Stimulated activated CD8-positive, alpha-beta memory T cell treated with anti-CD3 and anti-CD28 coated beads, Interleukin-4, amount 100 ng/mL, for 24 hours (primary cell): Measurements from ENCODE around the gene PCMTD2.
"Not testable (repeated sequence)": the region's sequence is repeated elsewhere in the genome, so short reads cannot be mapped to it uniquely, and the experiment has no call there.

ENCODE experiments used
- DNase-seq: peaks from one replicate; pipeline ENCODE4 v3.0.0-alpha.2; 2020; ENCODE audit warnings: low read depth

PCMTD2 gene

DNA sequence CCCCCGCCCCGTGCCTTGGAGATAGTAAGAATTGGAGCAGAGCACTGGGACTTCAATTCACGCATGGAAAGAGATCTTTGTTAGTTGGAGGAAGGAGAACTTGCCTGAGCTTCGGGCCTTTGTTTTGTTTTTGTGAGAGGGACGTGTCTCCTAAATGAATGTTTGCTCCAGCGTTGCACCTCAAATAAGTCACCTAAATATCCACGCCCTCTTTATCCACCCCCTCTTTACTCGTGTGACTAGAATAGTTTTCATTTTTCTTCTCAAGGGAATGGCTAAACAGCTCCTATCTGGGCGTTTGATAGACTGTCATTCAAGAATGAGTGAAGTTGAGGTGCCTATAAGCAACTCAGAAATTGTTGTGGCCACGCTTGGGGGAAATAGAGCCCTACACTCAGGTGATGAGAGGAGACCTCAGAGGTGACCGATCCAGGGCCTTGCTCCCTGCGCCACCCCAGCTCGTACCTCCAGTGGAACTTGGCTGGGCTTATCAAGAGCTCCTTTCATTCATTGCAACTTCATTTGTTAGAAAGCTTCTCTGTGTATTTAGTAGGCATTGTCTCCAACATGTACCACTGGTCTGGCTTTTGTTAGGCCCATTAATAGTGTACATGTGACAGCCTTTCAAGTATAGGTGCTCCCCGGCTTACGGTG, 861 bp downstream of the PCMTD2 start:
- no peak for DNase-seq

DNA sequence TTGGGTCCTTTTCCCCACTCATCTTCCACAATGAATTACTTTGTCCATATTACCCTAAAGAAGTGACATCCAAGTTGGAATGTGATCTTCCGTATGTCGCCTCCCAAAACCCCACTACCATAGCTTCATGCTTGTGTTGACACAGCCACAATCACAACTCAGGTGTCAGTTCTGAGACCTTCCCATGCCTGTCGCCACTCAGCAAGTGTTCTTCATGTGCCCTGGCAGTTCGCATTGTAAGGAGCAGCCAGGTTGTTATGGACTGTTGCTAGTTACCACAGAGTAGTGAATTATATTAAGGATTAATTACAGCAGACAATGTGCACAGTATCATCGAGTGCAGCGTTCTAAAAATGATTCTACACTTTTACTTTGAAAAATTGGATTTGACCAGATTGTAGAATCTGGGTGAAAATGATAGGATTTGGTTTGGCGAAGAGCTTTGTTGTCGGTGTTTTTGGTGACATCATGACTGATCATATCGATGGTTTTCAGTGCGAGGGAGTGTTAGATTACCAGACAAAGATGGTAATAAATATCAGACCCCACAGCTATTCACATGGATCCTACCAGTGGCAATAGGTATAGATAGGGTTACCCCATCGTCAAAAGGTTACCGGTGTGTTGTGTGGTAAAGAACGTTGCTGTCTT, 1.7 kb downstream of the PCMTD2 start:
- no peak for DNase-seq

DNA sequence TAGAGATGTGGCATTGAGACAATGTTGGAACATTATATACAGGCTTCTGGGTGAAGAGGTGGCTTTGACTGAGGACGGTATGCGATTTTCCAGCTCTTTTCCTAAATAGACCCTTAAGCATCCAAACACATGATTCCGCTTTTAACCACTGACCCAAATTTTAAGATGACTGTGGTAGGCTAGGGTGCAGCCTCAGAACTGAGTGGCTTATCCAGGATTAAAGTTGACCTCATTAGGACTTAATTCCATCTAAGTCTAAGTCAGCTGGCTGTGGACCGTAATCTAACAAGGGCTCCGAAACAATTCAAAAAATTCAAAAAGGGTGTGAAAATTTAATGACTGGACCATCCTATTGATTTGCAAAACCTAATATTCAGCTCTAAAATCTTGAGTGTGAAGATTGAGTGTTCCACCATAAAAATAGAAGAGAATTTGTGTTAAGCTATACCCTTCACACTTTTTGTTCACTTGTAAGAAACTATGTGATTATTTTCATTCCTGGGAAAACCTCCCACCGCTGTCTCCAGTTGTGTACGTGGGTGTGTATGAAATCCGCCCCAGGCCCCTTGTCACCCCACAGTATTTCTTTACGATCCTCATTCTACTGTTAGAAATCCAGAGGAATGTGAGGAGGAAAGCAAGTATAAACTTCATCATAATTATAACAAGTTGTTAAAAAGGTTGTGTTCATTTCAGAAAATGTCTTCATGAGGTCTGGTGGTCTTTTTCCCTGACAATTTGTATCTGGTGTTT, 2.7 kb downstream of the PCMTD2 start:
- DNase-seq, result no peak

DNA sequence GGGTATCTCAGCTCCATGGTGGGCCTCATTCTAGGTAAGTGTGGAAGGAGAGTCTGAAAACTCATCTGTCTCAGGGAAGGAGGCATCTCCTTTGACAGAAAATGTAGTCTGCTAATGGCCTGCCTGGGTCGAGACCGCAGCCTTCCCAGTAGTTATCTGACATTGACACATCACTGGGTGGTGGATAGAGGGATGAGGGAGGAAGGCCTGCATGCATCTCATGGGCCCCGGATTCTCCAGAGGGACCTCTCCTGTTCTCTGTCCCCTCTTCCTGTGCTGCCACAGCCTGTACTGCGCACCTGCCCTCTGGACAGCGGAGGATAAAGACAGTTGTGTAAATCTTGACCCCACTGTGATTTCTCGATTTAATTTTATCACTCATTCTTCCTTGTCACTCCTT, 4.7 kb downstream of the PCMTD2 start:
- DNase-seq, result no peak

DNA sequence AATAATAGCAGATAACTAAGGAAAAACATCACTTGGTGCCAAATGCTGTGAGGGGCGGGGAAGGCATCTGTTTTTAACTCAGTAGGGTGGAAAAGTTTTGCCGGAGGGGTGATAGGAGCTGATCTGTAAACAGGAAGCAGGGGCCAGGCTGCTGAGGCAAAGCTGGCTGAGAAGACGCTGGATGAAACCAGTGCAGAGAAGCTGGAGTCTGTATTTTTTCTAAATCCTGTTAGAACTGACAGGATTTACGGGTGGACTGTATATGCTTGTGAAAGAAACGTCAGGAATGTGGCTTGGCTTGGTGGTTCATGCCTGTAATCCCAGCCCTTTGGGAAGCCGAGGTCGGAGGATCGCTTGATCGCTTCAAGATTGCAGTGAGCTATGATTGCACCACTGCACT, 5.6 kb downstream of the PCMTD2 start:
- DNase-seq, result no peak

DNA sequence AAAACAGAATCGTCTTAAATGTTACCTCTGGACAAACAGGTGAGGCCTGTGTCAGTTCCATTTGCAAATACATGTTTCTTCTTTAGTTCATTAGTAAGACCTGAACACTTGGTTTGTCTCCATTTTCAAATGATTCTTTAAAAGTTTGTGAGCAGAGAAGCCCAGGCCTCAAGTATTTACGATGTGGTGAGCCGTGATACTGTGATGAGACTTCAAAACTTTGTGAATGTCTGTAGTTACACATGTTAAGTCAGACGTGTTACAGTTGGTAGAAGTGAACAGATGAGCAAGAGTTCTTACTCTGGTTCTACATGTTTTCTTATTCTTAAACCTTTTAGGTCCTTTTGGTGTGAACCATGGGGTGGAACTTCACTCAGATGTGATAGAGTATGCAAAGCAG, 8.5 kb downstream of the PCMTD2 start:
- no peak for DNase-seq

DNA sequence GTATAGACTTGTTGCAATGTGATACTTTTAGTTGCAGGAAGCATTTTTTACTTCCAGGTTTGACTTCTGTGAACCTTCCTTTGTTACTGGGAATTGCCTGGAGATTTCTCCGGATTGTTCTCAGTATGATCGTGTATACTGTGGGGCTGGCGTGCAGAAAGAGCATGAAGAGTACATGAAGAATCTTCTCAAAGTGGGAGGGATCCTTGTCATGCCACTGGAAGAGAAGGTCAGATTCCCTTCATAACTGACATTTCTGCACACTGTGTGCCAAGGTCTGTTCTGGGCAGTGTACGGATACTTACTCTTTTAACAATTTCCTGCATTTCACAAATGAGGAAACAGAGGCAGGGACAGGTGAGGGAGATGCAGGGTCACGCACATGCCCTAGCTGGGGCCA, 9.7 kb downstream of the PCMTD2 start:
- no peak for DNase-seq

DNA sequence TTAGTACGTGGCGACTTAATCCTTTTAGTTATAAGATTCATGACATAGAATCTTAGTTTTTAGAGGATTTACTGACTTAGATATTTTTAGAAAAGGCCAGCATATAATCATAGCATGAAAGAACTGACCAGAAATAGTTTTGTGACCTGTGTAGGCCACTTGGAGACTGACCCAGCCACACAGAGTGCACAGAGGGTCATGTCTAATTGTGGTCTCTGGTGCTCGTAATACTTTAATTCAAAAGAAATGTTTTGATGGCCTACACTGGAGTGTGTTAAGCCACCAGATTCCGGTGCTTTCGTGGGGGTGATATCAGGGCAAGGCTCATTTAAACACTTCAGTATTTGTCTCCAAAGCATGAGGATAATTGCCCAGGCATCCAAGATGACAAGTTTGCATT, 11.4 kb downstream of the PCMTD2 start:
- no peak for DNase-seq

DNA sequence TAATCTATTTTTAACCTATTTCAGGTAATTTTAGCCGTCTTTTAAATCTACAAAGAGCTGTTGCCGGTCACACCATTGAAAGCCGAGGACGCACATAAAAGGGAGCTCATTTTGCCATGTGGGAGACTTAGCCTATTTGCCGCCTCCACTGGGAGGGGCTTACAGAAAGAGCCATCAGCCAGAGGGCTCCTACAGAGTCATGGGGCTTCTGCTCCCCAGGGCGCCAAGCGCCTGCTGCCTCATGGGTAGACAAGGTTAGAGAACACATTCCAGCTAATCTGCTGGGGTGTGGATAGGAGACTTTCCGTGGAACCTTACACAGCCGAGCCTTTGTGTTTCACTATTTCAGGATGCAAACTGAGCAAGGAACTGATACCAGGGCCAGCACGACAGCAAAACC, 12.6 kb downstream of the PCMTD2 start:
- no peak for DNase-seq

DNA sequence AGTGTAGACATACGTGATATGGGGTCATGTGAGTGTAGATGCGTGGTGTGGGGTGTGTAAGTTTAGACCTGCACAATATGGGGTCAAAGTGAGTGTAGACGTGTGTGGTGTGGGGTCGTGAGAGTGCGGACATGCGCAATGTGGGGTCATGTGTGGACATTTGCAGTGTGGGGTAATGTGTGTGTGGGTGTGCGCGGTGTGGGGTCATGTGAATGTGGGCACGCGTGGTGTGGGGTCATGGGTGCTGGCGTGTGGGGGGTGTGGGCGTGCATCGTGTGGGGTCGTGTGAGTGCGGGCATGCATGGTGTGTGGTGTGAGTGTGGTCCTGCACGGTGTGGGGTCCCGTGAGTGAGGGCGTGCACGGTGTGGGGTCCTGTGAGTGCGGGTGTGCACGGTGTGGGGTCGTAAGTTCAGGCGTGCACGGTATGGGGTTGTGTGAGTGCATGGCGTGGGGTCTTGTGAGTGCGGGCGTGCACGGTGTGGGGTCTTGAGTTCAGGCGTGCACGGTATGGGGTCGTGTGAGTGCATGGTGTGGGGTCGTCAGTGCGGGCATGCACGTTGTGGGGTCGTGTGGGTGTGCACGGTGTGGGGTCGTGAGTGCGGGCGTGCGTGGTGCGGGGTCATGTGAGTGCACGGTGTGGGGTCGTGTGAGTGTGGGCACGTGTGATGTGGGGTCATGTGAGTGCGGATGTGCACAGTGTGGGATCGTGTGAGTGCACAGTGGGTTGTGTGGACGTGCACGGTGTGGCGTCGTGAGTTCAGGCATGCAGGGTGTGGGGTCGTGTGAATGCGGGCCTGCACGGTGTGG, 14.3 kb downstream of the PCMTD2 start:
- DNase-seq, result no peak

DNA sequence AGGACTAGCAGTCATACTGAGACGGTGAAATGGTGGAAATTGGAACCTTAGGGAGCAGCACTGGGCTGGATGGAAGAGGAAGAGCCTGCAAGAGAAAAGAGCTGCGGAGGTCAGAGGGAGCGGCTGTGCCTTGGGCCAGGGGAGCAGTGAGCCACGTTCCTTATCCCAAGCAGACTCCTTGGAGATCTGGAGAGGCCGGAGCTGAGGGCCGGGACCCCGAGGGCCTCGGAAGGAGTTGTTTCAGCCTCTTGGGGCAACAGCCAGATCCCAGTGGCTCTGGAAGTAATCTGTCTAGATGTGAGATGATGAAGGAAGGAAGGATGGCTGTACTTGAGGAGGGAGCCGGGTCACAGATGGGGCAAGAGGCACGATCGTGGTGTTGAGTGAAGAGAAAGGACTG, 16.1 kb downstream of the PCMTD2 start:
- DNase-seq, result no peak

DNA sequence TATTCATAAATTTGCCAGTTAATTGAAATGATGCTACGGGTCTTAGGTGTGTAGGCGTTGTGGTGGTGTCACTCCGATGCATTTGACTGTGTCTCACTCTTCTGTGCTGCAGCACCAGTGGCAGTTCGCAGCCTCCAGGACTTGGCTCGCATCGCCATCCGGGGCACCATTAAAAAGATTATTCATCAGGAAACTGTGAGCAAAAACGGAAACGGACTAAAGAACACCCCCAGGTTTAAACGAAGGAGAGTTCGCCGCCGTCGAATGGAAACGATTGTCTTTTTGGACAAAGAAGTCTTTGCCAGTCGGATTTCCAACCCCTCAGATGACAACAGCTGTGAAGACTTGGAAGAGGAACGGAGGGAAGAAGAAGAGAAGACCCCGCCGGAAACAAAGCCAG, 17.6 kb downstream of the PCMTD2 start:
- DNase-seq, result no peak

DNA sequence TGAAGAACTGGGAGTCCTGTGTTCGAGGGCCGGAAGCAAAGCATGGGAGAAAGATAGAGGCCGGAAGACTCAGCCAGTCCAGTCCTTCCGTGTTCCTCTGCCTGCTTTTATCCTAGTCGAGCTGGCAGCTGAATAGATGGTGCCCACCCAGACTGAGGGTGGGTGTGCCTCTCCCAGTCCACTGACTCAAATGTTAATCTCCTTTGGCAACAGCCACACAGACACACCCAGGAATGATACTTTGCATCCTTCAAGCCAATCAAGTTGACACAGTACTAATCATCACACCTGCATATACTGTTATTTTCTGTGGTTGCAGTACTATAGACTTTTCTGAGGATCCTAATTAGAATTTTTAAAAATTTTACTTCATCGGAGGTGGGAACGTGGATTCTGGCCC, 21.3 kb downstream of the PCMTD2 start:
- no peak for DNase-seq

DNA sequence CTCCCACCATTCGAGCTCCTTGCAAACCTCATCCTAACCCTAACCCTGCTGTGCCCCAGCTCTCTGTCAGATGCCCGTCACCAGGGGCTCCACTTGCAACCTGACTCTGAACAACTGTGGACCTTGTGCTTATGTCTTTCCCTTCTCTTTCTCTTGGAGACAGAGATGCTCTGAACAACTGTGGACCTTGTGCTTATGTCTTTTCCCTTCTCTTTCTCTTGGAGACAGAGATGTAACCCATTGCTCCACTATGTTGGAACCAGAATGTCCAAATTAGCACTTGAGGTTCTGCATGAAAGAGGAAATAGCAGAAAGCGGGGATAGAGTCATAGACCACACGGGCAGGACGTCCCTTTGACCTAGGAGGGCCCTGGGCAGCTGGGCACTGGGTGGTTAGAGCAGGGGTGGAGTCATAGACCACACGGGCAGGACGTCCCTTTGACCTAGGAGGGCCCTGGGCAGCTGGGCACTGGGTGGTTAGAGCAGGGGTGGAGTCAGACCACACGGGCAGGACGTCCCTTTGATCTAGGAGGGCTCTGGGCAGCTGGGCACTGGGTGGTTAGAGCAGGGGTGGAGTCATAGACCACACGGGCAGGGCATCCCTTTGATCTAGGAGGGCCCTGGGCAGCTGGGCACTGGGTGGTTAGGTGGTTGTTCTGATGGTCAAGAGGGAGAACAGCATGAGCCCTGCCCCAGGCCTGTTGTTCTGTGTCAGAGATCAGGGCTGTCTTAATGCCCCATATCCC, 22.2 kb downstream of the PCMTD2 start:
- DNase-seq, result no peak

DNA sequence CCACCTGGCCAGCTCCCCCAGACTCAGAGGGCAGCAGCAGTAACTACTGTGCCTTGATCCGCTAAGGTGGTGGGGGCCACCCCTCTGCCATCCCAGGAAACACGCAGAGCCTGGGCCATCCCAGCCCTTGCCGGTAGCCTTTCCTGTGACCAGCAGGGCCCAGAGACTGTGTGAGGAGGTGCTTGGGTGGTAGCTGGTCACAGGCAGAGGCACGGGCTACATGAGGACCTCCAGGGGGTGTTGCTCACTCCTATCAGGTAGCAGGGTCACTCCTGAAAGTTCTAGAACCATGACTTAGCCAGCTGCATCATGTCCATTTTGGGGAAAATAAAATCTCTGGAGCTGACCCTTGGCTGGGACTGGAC, 22.8 kb downstream of the PCMTD2 start:
- no peak for DNase-seq

DNA sequence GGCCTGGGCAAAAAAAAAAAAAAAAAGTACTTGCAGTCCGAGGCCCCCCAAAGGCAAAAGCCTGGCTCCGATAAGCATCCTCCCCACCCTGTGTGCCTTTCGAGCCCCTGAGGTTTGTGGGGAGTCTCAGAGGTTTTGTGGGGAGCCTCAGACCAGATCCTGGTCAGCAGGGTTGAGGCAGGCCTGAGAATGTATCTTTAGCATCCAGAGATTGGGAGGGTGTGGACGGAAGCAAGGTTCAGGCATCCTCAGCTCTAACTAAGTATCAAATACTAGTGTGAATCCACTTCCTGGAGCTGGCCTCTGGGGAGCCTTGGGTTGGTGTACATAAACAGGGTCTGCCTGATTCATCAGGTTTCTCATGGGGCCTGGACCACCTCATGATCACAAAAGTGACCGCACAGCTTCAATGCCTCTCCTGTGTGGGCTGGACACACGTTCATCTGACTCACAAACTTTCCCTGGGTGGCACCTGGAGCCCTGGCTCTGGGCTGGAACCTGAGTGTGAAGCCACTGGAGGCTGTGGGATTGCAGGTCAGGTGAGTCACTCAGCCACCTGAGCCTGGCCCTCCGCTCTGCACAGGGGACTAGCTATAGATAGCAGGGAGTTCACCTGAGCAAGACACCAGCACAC, 24.4 kb downstream of the PCMTD2 start:
- DNase-seq, result no peak

DNA sequence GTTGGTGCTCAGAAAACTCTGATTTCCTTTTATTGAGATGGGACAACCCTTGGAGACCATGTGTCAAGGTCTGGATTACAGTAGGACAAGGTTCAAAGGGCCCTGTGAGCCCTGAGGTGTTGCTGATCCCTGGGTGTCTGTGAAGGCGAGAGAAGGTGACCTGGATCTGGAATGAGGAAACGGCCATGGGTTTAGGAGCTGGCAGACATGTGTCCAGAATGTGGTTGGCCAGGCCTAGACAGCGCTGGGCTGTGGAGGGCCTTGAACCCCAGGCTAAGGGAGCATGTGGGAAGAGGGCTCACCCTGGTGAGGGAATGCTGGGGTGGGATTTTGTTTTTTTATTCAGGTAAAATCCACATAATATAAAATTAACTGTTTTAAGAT, 24.9 kb downstream of the PCMTD2 start:
- DNase-seq, result no peak

DNA sequence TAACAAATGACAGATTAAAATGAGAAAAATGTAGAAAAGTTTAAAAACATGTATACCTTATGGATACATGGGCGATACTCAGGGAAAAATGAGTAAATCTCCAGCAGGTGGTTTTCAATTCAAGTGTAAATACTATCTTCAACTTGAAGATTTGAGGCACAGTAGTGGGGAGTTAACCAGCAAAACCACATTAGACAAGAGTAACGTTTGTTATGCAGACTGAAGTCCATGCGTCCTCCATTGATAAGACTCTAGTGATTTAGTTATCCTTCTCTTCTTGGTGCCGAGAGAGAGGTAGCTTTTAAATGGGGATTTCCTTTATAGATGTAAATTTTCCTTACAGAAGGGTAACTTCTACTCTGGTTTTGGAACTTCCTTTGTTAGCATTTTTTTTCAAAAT, 28.1 kb downstream of the PCMTD2 start:
- no peak for DNase-seq

DNA sequence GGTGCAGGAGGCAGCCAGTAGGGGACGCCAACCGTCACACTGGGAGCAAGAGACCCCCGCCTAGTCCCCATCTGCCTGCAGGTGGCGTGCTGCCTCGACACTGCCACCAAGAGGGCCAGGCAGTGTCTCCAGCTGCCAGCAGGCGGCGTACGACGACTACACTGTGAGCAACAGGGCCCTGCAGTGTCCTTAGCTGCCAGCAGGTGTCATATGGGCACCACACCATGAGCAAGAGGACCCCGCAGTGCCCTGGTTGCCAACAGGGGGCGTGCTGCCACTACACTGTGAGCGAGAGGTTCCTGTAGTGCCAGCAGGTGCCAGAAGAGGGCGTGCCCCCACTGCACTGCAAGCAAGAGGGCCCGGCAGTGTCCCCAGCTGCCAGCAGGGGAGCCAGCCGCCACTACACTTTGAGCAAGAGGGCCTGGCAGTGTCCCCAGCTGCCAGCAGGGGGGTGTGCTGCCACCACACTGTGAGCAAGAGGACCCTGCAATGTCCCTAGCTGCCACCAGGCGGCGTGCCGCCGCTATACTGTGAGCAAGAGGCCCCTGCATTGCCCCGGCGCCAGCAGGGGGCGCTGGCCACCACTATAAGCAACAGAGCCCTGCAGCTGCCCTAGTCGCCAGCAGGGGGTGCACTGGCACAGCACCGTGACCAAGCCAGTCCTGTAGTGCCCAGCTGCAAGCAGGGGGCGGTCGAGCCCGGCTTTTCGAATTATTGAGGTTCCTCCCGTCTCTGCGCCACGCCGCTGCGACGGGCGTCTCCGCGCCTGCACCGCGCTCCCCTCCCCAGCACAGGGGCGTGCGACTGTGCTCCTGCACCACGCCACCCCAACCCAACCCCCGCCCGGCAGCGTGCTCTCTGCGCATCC, 30.3 kb downstream of the PCMTD2 start:
- peak; percentile 72 for DNase-seq

DNA sequence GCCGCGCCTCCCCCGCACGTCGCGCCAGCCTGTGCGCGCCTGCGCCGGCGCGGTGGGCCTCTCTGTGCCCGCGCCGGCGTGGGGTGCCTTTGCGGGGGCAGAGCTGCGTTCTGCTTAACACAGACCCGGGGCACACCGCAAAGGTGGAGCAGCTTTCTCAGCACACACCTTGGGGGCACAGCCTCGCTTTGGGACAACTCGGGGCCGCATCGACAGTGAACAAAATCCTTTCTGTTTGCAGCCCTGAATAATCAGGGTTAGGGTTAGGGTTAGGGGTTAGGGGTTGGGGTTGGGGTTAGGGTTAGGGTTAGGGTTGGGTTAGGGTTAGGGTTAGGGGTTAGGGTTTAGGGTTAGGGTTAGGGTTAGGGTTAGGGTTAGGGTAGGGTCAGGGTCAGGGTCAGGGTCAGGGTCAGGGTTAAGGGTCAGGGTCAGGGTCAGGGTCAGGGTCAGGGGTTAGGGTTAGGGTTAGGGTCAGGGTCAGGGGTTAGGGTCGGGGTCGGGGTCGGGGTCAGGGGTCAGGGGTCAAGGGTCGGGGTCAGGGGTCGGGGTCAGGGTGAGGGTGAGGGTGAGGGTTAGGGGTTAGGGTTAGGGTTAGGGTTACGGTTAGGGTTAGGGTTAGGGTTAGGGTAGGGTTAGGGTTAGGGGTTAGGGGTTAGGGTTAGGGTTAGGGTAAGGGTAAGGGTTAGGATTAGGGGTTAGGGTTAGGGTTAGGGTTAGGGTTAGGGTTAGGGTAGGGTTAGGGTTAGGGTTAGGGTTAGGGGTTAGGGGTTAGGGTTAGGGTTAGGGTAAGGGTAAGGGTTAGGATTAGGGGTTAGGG, 31.1 kb downstream of the PCMTD2 start:
- DNase-seq, result not testable (repeated sequence)
